WERI-Rb-1 (cell line): ENCODE data around the gene AURKA.
A peak's percentile ranks its signal among the peaks of the same experiment; 100 is the strongest.

Experiments used
- DNase-seq: peaks from one replicate; pipeline ENCODE4 v3.0.0-alpha.2; 2020
- H3K27ac ChIP-seq: fragments of 250-450 bp; sonication (Bioruptor Pico); 2 replicates; pipeline ENCODE4 v1.5.1; 2020; ENCODE audit warnings: mild to moderate bottlenecking, moderate library complexity
- H3K27me3 ChIP-seq: fragments of 250-450 bp; sonication (Bioruptor Pico); 2 replicates; pipeline ENCODE4 v1.5.1; 2021; ENCODE audit warnings: mild to moderate bottlenecking, low read depth, moderate library complexity; ENCODE audit not compliant: insufficient read depth, severe bottlenecking
- H3K36me3 ChIP-seq: fragments of 250-450 bp; sonication (Bioruptor Pico); 2 replicates; pipeline ENCODE4 v1.5.1; 2020; ENCODE audit warnings: mild to moderate bottlenecking, moderate library complexity
- H3K4me3 ChIP-seq: 2 replicates; pipeline ENCODE4 v1.5.1; 2011; ENCODE audit warnings: low read depth, mild to moderate bottlenecking, control low read depth, low read length
- H3K9me3 ChIP-seq: fragments of 250-450 bp; sonication (Bioruptor Pico); 2 replicates; pipeline ENCODE4 v1.5.1; 2021; ENCODE audit warnings: mild to moderate bottlenecking, moderate library complexity; ENCODE audit not compliant: severe bottlenecking
- CTCF ChIP-seq: IDR thresholded peaks from 2 replicates; pipeline ENCODE4 v1.5.1; 2011; ENCODE audit warnings: low read depth, mild to moderate bottlenecking, control low read depth, inconsistent platforms, low read length

The AURKA gene

GRCh38 chr20:56360133-56360907, 31.7 kb downstream of the AURKA start:
- no peak overlapping the region for H3K4me3 ChIP-seq
- no peak for TF ChIP-seq CTCF
- H3K9me3 ChIP-seq = no peaks in the 10 kb centered on the region
- H3K36me3 ChIP-seq = no peaks in the 10 kb centered on the region; the same call in 1 of the 2 replicates
- DNase-seq = no peak
- H3K27me3 ChIP-seq = no peaks in the 10 kb centered on the region
- no peak overlapping the region for H3K27ac ChIP-seq

GRCh38 chr20:56359212-56360132, 32.5 kb downstream of the AURKA start:
- H3K36me3 ChIP-seq = no peaks in the 10 kb centered on the region; the same call in 1 of the 2 replicates
- peak overlapping the region; percentile 91 for H3K4me3 ChIP-seq
- H3K9me3 ChIP-seq = no peaks in the 10 kb centered on the region
- peak overlapping the region; percentile 11; the same call in 1 of the 2 replicates for H3K27ac ChIP-seq
- no peaks in the 10 kb centered on the region for H3K27me3 ChIP-seq
- TF ChIP-seq CTCF = no peak
- peak; percentile 39 for DNase-seq

GRCh38 chr20:56358600-56359211, 33.3 kb downstream of the AURKA start, which contains the start of gene FAM210B:
FAM210B (plus strand) TSS chr20:56358974; CDS start chr20:56359006, 32 bp downstream.
- peak within 1 kb of the TSS; percentile 91 for H3K4me3 ChIP-seq
- H3K9me3 ChIP-seq = no peaks in the 10 kb centered on the region
- peak; percentile 88 for DNase-seq
- no peaks in the 10 kb centered on the region; the same call in 1 of the 2 replicates for H3K36me3 ChIP-seq
- H3K27me3 ChIP-seq = no peaks in the 10 kb centered on the region
- no peak for TF ChIP-seq CTCF
- peak within 1 kb of the TSS; percentile 11; the same call in 1 of the 2 replicates for H3K27ac ChIP-seq

- no peak overlapping the region for H3K27ac ChIP-seq
- TF ChIP-seq CTCF = no peak
- H3K36me3 ChIP-seq = no peaks in the 10 kb centered on the region; the same call in 1 of the 2 replicates
- H3K27me3 ChIP-seq = no peaks in the 10 kb centered on the region
- no peaks in the 10 kb centered on the region for H3K9me3 ChIP-seq
- DNase-seq = no peak
- H3K4me3 ChIP-seq = no peak overlapping the region
Observed at GRCh38 chr20:56358070-56358469, 33.9 kb downstream of the AURKA start.

GRCh38 chr20:56353356-56353755, 38.7 kb downstream of the AURKA start:
- H3K9me3 ChIP-seq = no peaks in the 10 kb centered on the region
- no peaks in the 10 kb centered on the region for H3K36me3 ChIP-seq
- H3K27ac ChIP-seq = no peak overlapping the region
- no peaks in the 10 kb centered on the region for H3K27me3 ChIP-seq
- no peak for DNase-seq
- no peak for TF ChIP-seq CTCF
- no peak overlapping the region for H3K4me3 ChIP-seq
